HEK293 (cell line): ENCODE data around the gene RBM22.

Experiments
- CTCF ChIA-PET: fragments of 350-600 bp; formaldehyde crosslinking; extraction: SDS; loops from one replicate; lab custom pipeline; 2021; ENCODE audit warnings: antibody characterized with exemption; lab: Yijun Ruan, JAX
- POLR2A ChIA-PET: fragments of 300-600 bp; formaldehyde crosslinking; extraction: SDS; loops from one replicate; lab custom pipeline; 2020; ENCODE audit warnings: antibody characterized with exemption, inconsistent platforms; lab: Yijun Ruan, JAX
- H3K27ac ChIP-seq: fragments of 200-500 bp; sonication (Bioruptor generic); 2 replicates; pipeline ENCODE4 v1.5.1; 2014; ENCODE audit warnings: low read depth, low read length, control low read depth, inconsistent platforms; ENCODE audit errors: extremely low read depth
- H3K36me3 ChIP-seq, 2 experiments: fragments of 200-500 bp in 1 of 2; sonication (Bioruptor generic) in 1 of 2; 1 replicate in 1 of 2; 2 replicates in 1 of 2; pipeline ENCODE4 v1.5.1; 2014 to 2017; ENCODE audit warnings: inconsistent platforms in 2 of 2, low read length in 2 of 2; ENCODE audit not compliant: control insufficient read depth in 2 of 2, insufficient read depth in 1 of 2
- H3K4me1 ChIP-seq: fragments of 200-500 bp; sonication (Bioruptor generic); 2 replicates; pipeline ENCODE4 v1.5.1; 2014; ENCODE audit warnings: mild to moderate bottlenecking, low read length, inconsistent platforms; ENCODE audit not compliant: control insufficient read depth, insufficient read depth
- H3K4me3 ChIP-seq: 2 replicates; pipeline ENCODE4 v1.5.1; 2011; ENCODE audit warnings: low read depth, mild to moderate bottlenecking, control low read depth, low read length, moderate library complexity
- H3K9me3 ChIP-seq: fragments of 200-500 bp; sonication (Bioruptor generic); 2 replicates; pipeline ENCODE4 v1.5.1; 2014; ENCODE audit warnings: low read depth, low read length, inconsistent platforms; ENCODE audit not compliant: control insufficient read depth, insufficient read depth
- GFI1B ChIP-seq: fragments of 450-650 bp; formaldehyde crosslinking; IDR thresholded peaks from 2 replicates; pipeline ENCODE4 v1.5.1; 2016; ENCODE audit warnings: missing biosample characterization, missing genetic modification characterization
- GLI2 ChIP-seq: fragments of 450-650 bp; formaldehyde crosslinking; IDR thresholded peaks from 2 replicates; pipeline ENCODE4; 2017; ENCODE audit warnings: missing biosample characterization, missing genetic modification characterization, low read depth, borderline replicate concordance
- GLI4 ChIP-seq: fragments of 450-650 bp; formaldehyde crosslinking; IDR thresholded peaks from 2 replicates; pipeline ENCODE4 v1.5.1; 2016; ENCODE audit warnings: missing biosample characterization, missing genetic modification characterization
- GLIS2 ChIP-seq: fragments of 450-650 bp; formaldehyde crosslinking; IDR thresholded peaks from 2 replicates; pipeline ENCODE4 v1.5.1; 2016; ENCODE audit warnings: missing biosample characterization, missing genetic modification characterization
- SALL2 ChIP-seq: fragments of 450-650 bp; formaldehyde crosslinking; IDR thresholded peaks from 2 replicates; pipeline ENCODE4 v1.5.0; 2017; ENCODE audit warnings: missing biosample characterization, mild to moderate bottlenecking, missing genetic modification characterization, borderline replicate concordance
- ZFHX2 ChIP-seq: fragments of 450-650 bp; formaldehyde crosslinking; conservative IDR thresholded peaks from 2 replicates; pipeline ENCODE4 v1.5.1; 2016; ENCODE audit warnings: missing biosample characterization, missing genetic modification characterization
- ZNF140 ChIP-seq: fragments of 450-650 bp; formaldehyde crosslinking; IDR thresholded peaks from 2 replicates; pipeline ENCODE4 v1.5.1; 2016; ENCODE audit warnings: missing biosample characterization, missing genetic modification characterization
- ZNF214 ChIP-seq: fragments of 450-650 bp; formaldehyde crosslinking; IDR thresholded peaks from 2 replicates; pipeline ENCODE4 v1.5.1; 2017; ENCODE audit warnings: missing biosample characterization, mild to moderate bottlenecking, missing genetic modification characterization, borderline replicate concordance
- ZNF221 ChIP-seq: fragments of 450-650 bp; formaldehyde crosslinking; IDR thresholded peaks from 2 replicates; pipeline ENCODE4 v1.5.1; 2017; ENCODE audit warnings: missing biosample characterization, missing genetic modification characterization, borderline replicate concordance
- ZNF266 ChIP-seq: fragments of 450-650 bp; formaldehyde crosslinking; IDR thresholded peaks from 2 replicates; pipeline ENCODE4 v1.5.1; 2016; ENCODE audit warnings: missing biosample characterization, missing genetic modification characterization, low read depth
- ZNF335 ChIP-seq: fragments of 450-650 bp; formaldehyde crosslinking; conservative IDR thresholded peaks from 2 replicates; pipeline ENCODE4 v1.5.1; 2016; ENCODE audit warnings: missing biosample characterization, missing genetic modification characterization
- ZNF423 ChIP-seq: fragments of 450-650 bp; formaldehyde crosslinking; IDR thresholded peaks from 2 replicates; pipeline ENCODE4 v1.5.1; 2016; ENCODE audit warnings: missing biosample characterization, missing genetic modification characterization
- ZNF426 ChIP-seq: fragments of 450-650 bp; formaldehyde crosslinking; IDR thresholded peaks from 2 replicates; pipeline ENCODE4 v1.5.1; 2017; ENCODE audit warnings: missing biosample characterization, missing genetic modification characterization, mild to moderate bottlenecking, inconsistent platforms, moderate library complexity
- ZNF530 ChIP-seq: fragments of 450-650 bp; formaldehyde crosslinking; IDR thresholded peaks from 2 replicates; pipeline ENCODE4 v1.5.1; 2016; ENCODE audit warnings: low read depth, missing biosample characterization, missing genetic modification characterization
- ZNF548 ChIP-seq: fragments of 450-650 bp; formaldehyde crosslinking; IDR thresholded peaks from 2 replicates; pipeline ENCODE4 v1.5.1; 2016; ENCODE audit warnings: missing biosample characterization, missing genetic modification characterization
- ZNF596 ChIP-seq: fragments of 450-650 bp; IDR thresholded peaks from 2 replicates; pipeline ENCODE4 v1.5.0; 2018; ENCODE audit warnings: missing biosample characterization, mild to moderate bottlenecking, missing genetic modification characterization, moderate library complexity
- ZNF76 ChIP-seq: fragments of 450-650 bp; formaldehyde crosslinking; IDR thresholded peaks from 2 replicates; pipeline ENCODE4; 2016; ENCODE audit warnings: low read depth, missing biosample characterization, missing genetic modification characterization, borderline replicate concordance
- ZNF768 ChIP-seq: fragments of 450-650 bp; formaldehyde crosslinking; IDR thresholded peaks from 2 replicates; pipeline ENCODE4 v1.5.1; 2018; ENCODE audit warnings: missing biosample characterization, mild to moderate bottlenecking, missing genetic modification characterization
- ZNF843 ChIP-seq: fragments of 450-650 bp; formaldehyde crosslinking; IDR thresholded peaks from 2 replicates; pipeline ENCODE4 v1.5.1; 2016; ENCODE audit warnings: missing biosample characterization, missing genetic modification characterization
- TF ChIP-seq, protein P1 (sequence below): fragments of 450-650 bp; formaldehyde crosslinking; IDR thresholded peaks from 2 replicates; pipeline ENCODE4 v1.5.1; 2016; ENCODE audit warnings: missing biosample characterization, missing genetic modification characterization
- TF ChIP-seq, protein P2 (sequence below): fragments of 450-650 bp; formaldehyde crosslinking; IDR thresholded peaks from 2 replicates; pipeline ENCODE4 v1.5.1; 2016; ENCODE audit warnings: missing biosample characterization, missing genetic modification characterization, borderline replicate concordance
- TF ChIP-seq, protein P3 (sequence below): fragments of 450-650 bp; formaldehyde crosslinking; IDR thresholded peaks from 2 replicates; pipeline ENCODE4 v1.5.1; 2016; ENCODE audit warnings: missing biosample characterization, missing genetic modification characterization
- TF ChIP-seq, protein P4 (sequence below): fragments of 450-650 bp; formaldehyde crosslinking; IDR thresholded peaks from 2 replicates; pipeline ENCODE4 v1.5.1; 2017; ENCODE audit warnings: missing biosample characterization, missing genetic modification characterization
- TF ChIP-seq, protein P5 (sequence below): fragments of 450-650 bp; formaldehyde crosslinking; IDR thresholded peaks from 2 replicates; pipeline ENCODE4 v1.5.1; 2016; ENCODE audit warnings: missing biosample characterization, missing genetic modification characterization
- TF ChIP-seq, protein P6 (sequence below): fragments of 450-650 bp; formaldehyde crosslinking; IDR thresholded peaks from 2 replicates; pipeline ENCODE4 v1.5.1; 2016; ENCODE audit warnings: missing biosample characterization, missing genetic modification characterization

Gene RBM22

DNA sequence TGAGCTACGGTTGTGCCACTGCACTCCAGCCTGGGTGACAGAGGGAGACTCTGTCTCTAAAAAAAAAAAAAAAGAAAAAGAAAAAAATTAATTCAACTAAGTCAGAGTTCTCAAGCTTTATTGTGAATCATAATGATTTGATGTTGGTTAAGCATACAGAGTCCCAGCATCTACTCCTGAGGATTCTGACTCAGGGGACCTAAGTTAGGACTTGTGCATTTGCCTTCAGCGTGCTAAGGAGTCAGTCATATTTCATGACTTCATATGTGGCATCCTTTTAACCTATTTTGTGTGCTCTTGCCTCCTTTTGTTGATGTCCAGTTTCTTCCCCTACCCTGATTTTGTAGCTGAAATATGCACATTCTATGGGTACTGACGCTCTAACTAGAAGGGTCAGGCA lies 36.9 kb downstream of the RBM22 start (continued):
- TF ChIP-seq, protein P1, sequence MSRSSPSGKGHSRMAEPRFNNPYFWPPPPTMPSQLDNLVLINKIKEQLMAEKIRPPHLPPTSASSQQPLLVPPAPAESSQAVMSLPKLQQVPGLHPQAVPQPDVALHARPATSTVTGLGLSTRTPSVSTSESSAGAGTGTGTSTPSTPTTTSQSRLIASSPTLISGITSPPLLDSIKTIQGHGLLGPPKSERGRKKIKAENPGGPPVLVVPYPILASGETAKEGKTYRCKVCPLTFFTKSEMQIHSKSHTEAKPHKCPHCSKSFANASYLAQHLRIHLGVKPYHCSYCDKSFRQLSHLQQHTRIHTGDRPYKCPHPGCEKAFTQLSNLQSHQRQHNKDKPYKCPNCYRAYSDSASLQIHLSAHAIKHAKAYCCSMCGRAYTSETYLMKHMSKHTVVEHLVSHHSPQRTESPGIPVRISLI (tag by site-specific recombination): no peak
- TF ChIP-seq ZNF221 (tag by site-specific recombination) (no peak), ZNF140 (tag by site-specific recombination) (no peak), ZNF335 (tag by site-specific recombination) (no peak), SALL2 (tag by site-specific recombination) (no peak), ZNF426 (tag by site-specific recombination) (no peak)

DNA sequence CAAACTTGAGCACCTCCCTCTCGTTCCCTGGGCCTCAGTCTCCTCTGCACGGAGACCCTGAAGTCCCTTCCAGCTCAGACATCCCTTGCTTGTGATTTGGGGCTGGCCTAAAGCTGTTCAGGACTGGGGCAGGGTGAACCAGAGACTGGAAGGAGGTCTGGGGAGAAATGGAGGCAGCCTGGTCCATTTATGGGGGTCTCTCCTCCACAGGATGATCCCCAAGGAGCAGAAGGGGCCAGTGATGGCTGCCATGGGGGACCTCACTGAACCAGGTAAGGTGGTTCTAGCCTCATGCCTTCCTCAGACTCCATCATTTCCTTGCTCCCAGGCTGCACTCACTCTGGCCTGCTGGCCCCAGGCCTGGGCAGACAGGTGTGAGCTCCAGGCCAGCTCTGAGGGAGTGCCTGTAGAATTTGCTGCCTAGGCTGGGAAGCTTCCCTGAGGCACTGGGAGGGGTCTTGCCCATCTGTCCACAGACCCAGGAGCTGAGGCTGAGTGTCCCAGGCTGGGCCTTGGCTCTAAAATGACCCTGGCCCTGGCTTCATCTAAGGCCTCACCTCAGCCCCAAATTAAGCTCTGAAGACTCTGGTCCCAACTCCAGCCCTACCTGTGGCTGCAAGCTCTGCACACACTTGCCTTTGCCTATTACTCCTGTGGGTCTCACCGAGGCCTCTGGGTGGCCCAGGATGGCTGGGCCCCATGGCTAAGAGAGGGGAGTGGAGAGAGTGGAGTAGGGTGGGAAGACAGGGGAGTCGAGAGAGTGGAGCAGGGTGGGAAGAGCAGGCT lies 37.9 kb downstream of the RBM22 start:
- TF ChIP-seq ZNF423 (tag by site-specific recombination) (no peak), ZNF76 (no peak), ZNF214 (tag by site-specific recombination) (no peak), GLIS2 (no peak), GLI2 (tag by site-specific recombination) (no peak), ZFHX2 (tag by site-specific recombination) (no peak), GLI4 (tag by site-specific recombination) (no peak), ZNF843 (no peak), ZNF530 (tag by site-specific recombination) (no peak), ZNF548 (tag by site-specific recombination) (no peak), ZNF768 (tag by site-specific recombination) (no peak), ZNF596 (tag by site-specific recombination) (no peak), GFI1B (tag by site-specific recombination) (no peak), ZNF266 (tag by site-specific recombination) (no peak)
- TF ChIP-seq, protein P2, sequence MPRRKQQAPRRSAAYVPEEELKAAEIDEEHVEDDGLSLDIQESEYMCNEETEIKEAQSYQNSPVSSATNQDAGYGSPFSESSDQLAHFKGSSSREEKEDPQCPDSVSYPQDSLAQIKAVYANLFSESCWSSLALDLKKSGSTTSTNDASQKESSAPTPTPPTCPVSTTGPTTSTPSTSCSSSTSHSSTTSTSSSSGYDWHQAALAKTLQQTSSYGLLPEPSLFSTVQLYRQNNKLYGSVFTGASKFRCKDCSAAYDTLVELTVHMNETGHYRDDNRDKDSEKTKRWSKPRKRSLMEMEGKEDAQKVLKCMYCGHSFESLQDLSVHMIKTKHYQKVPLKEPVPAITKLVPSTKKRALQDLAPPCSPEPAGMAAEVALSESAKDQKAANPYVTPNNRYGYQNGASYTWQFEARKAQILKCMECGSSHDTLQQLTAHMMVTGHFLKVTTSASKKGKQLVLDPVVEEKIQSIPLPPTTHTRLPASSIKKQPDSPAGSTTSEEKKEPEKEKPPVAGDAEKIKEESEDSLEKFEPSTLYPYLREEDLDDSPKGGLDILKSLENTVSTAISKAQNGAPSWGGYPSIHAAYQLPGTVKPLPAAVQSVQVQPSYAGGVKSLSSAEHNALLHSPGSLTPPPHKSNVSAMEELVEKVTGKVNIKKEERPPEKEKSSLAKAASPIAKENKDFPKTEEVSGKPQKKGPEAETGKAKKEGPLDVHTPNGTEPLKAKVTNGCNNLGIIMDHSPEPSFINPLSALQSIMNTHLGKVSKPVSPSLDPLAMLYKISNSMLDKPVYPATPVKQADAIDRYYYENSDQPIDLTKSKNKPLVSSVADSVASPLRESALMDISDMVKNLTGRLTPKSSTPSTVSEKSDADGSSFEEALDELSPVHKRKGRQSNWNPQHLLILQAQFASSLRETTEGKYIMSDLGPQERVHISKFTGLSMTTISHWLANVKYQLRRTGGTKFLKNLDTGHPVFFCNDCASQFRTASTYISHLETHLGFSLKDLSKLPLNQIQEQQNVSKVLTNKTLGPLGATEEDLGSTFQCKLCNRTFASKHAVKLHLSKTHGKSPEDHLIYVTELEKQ: no peak
- TF ChIP-seq, protein P3, sequence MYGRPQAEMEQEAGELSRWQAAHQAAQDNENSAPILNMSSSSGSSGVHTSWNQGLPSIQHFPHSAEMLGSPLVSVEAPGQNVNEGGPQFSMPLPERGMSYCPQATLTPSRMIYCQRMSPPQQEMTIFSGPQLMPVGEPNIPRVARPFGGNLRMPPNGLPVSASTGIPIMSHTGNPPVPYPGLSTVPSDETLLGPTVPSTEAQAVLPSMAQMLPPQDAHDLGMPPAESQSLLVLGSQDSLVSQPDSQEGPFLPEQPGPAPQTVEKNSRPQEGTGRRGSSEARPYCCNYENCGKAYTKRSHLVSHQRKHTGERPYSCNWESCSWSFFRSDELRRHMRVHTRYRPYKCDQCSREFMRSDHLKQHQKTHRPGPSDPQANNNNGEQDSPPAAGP (tag by site-specific recombination): no peak
- TF ChIP-seq, protein P4, sequence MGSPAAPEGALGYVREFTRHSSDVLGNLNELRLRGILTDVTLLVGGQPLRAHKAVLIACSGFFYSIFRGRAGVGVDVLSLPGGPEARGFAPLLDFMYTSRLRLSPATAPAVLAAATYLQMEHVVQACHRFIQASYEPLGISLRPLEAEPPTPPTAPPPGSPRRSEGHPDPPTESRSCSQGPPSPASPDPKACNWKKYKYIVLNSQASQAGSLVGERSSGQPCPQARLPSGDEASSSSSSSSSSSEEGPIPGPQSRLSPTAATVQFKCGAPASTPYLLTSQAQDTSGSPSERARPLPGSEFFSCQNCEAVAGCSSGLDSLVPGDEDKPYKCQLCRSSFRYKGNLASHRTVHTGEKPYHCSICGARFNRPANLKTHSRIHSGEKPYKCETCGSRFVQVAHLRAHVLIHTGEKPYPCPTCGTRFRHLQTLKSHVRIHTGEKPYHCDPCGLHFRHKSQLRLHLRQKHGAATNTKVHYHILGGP (tag by site-specific recombination): no peak
- TF ChIP-seq, protein P5, sequence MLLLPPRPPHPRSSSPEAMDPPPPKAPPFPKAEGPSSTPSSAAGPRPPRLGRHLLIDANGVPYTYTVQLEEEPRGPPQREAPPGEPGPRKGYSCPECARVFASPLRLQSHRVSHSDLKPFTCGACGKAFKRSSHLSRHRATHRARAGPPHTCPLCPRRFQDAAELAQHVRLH (tag by site-specific recombination): no peak
- TF ChIP-seq, protein P6, sequence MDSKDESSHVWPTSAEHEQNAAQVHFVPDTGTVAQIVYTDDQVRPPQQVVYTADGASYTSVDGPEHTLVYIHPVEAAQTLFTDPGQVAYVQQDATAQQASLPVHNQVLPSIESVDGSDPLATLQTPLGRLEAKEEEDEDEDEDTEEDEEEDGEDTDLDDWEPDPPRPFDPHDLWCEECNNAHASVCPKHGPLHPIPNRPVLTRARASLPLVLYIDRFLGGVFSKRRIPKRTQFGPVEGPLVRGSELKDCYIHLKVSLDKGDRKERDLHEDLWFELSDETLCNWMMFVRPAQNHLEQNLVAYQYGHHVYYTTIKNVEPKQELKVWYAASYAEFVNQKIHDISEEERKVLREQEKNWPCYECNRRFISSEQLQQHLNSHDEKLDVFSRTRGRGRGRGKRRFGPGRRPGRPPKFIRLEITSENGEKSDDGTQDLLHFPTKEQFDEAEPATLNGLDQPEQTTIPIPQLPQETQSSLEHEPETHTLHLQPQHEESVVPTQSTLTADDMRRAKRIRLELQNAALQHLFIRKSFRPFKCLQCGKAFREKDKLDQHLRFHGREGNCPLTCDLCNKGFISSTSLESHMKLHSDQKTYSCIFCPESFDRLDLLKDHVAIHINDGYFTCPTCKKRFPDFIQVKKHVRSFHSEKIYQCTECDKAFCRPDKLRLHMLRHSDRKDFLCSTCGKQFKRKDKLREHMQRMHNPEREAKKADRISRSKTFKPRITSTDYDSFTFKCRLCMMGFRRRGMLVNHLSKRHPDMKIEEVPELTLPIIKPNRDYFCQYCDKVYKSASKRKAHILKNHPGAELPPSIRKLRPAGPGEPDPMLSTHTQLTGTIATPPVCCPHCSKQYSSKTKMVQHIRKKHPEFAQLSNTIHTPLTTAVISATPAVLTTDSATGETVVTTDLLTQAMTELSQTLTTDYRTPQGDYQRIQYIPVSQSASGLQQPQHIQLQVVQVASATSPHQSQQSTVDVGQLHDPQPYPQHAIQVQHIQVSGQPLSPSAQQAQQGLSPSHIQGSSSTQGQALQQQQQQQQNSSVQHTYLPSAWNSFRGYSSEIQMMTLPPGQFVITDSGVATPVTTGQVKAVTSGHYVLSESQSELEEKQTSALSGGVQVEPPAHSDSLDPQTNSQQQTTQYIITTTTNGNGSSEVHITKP: no peak
- Histone ChIP-seq H3K27ac (no peak overlapping the region), H3K4me1 (no peaks in the 10 kb centered on the region), H3K4me3 (no peak overlapping the region), H3K9me3 (no peaks in the 10 kb centered on the region), H3K36me3 (no peaks in the 10 kb centered on the region)
- POLR2A ChIA-PET: interaction anchor here (0.7 kb wide), 1 partner anchor 107 kb away, joined by 4 read pairs; no protein-coding TSS in a partner anchor
- CTCF ChIA-PET: interaction anchor here (0.8 to 1.2 kb wide), 3 partner anchors 10 to 118 kb away, joined by 3 to 4 read pairs (median 3); no protein-coding TSS in a partner anchor
